Fibroblast of mammary gland (primary cell): ENCODE data around the gene ITGA7.
A peak's percentile ranks its signal among the peaks of the same experiment; 100 is the strongest.

Experiments used
- DNase-seq: peaks from one replicate; pipeline ENCODE4 v3.0.0-alpha.2; 2010; ENCODE audit warnings: low read depth
- H3K4me3 ChIP-seq: 2 replicates; pipeline ENCODE4 v1.5.1; 2011; ENCODE audit warnings: low read depth, mild to moderate bottlenecking, low read length, moderate library complexity; ENCODE audit not compliant: control insufficient read depth
- TF ChIP-seq, protein P1 (sequence below): conservative IDR thresholded peaks from 2 replicates; pipeline ENCODE4 v1.5.1; 2011; ENCODE audit warnings: low read depth, low read length, inconsistent platforms; ENCODE audit not compliant: control insufficient read depth, insufficient read depth

The ITGA7 gene

DNA sequence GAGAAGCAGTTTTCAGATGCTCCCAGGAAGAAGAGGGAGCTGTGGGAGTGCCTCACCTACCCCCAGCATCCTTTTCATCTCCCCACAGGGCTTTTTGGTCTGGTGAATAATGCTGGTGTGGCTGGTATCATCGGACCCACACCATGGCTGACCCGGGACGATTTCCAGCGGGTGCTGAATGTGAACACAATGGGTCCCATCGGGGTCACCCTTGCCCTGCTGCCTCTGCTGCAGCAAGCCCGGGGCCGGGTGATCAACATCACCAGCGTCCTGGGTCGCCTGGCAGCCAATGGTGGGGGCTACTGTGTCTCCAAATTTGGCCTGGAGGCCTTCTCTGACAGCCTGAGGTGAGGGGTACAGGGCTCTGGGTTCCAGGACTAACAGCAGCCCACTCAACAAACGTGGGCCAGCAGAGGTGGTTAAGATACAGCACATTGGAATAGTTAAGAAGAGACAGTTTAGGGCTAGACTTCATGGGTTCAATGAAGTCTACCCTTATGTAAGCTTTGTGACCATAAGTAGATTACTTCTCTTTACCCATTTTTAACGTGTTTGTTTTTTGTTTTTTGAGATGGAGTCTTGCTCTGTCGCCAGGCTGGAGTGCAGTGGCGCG lies 14.0 kb upstream of the ITGA7 start:
- peak overlapping the region; percentile 41 for H3K4me3 ChIP-seq

GRCh38 chr12:55720894-55721444 lies 13.3 kb upstream of the ITGA7 start:
- TF ChIP-seq, protein P1, sequence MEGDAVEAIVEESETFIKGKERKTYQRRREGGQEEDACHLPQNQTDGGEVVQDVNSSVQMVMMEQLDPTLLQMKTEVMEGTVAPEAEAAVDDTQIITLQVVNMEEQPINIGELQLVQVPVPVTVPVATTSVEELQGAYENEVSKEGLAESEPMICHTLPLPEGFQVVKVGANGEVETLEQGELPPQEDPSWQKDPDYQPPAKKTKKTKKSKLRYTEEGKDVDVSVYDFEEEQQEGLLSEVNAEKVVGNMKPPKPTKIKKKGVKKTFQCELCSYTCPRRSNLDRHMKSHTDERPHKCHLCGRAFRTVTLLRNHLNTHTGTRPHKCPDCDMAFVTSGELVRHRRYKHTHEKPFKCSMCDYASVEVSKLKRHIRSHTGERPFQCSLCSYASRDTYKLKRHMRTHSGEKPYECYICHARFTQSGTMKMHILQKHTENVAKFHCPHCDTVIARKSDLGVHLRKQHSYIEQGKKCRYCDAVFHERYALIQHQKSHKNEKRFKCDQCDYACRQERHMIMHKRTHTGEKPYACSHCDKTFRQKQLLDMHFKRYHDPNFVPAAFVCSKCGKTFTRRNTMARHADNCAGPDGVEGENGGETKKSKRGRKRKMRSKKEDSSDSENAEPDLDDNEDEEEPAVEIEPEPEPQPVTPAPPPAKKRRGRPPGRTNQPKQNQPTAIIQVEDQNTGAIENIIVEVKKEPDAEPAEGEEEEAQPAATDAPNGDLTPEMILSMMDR: peak; percentile 66
- peak overlapping the region; percentile 56 for H3K4me3 ChIP-seq
- peak; percentile 98 for DNase-seq

More for the DNA sequence above, 14.0 kb upstream of the ITGA7 start:
- TF ChIP-seq, protein P1: no peak
- DNase-seq: no peak

- DNase-seq: peak; percentile 96
- H3K4me3 ChIP-seq: peak within 1 kb of the TSS; percentile 56
- TF ChIP-seq, protein P1: no peak
These were observed 12.4 kb upstream of the ITGA7 start, which contains the start of gene RDH5 for GRCh38 chr12:55720071-55720564. Gene RDH5, plus strand, starts transcription at chr12:55720393. Its CDS starts 792 bp downstream, at chr12:55721185.

DNA sequence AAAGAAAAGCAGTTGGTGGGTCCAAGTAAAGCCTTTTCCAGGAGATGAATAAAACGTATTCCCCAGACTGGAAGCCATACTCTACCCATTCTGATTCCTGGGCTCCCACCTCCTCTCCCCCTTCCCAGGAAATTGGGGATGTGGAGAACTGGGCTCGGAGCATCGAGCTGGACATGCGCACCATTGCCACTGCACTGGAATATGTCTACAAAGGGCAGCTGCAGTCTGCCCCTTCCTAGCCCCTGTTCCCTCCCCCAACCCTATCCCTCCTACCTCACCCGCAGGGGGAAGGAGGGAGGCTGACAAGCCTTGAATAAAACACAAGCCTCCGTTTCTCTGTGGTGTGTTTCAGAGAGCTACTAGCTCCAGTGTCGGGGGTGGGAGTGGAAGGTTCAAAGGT lies 11.7 kb upstream of the ITGA7 start:
- TF ChIP-seq, protein P1: no peak
- no peak for DNase-seq
- H3K4me3 ChIP-seq: no peak overlapping the region

DNA sequence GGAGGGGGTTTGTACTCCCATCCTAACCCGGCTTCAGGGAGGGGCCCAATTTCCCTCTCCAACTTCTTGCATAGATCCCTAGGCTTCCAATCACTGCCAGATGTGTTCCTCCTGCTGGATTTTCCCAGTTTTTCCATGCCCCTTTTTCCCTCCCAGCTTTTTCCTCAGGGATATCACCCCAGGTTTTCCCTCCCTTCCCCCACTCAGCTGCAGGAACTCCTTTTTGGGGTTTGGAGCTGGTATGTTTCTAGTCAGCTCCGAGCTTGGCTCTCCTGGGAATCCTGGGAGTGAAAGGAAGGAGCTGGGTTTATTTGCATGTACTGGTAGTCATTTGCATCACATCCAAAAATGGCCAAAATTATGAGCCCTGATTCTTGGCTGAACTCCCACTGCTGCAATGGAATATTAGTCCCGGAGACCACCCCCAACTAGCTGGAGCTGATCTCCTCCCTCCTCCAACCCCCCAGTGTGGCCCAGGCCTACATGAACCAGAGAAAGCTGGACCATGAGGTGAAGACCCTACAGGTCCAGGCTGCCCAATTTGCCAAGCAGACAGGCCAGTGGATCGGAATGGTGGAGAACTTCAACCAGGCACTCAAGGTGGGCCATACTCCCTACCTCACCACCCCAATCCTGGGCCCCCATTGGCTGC lies 11.0 kb upstream of the ITGA7 start:
- TF ChIP-seq, protein P1: no peak
- H3K4me3 ChIP-seq: no peak overlapping the region
- DNase-seq: peak; percentile 82

GRCh38 chr12:55718015-55718414 lies 10.3 kb upstream of the ITGA7 start:
- H3K4me3 ChIP-seq: no peak overlapping the region
- TF ChIP-seq, protein P1: no peak
- DNase-seq: no peak
